Brain microvascular endothelial cell (primary cell): ENCODE measurements around the gene ZNG1A.
"Not testable (repeated sequence)": the region's sequence is repeated elsewhere in the genome, so short reads cannot be mapped to it uniquely, and the experiment has no call there.

Experiments
- DNase-seq: peaks from one replicate; pipeline ENCODE4 v3.0.0-alpha.2; 2020
- H3K27ac ChIP-seq: fragments of 250-450 bp; sonication (Bioruptor Pico); 2 replicates; pipeline ENCODE4 v1.5.1; 2020; ENCODE audit warnings: mild to moderate bottlenecking, moderate library complexity
- H3K27me3 ChIP-seq: fragments of 250-450 bp; sonication (Bioruptor Pico); replicated peaks from 2 replicates; pipeline ENCODE4 v1.5.1; 2020; ENCODE audit warnings: mild to moderate bottlenecking
- H3K36me3 ChIP-seq: fragments of 250-450 bp; sonication (Bioruptor Pico); replicated peaks from 2 replicates; pipeline ENCODE4 v1.5.1; 2020; ENCODE audit warnings: mild to moderate bottlenecking
- H3K4me3 ChIP-seq: 2 replicates; pipeline ENCODE4 v1.5.1; 2011; ENCODE audit warnings: low read depth, mild to moderate bottlenecking, control low read depth, low read length, moderate library complexity
- in situ Hi-C: cut with HindIII; loops from 2 replicates; pipeline ENCODE4 v1.10.0; 2017; ENCODE audit warnings: low sequenced_read_pairs, low pct_ligation_motif_present

Gene ZNG1A

GRCh38 chr9:87860-88259, 91.0 kb downstream of the ZNG1A start:
- H3K36me3 ChIP-seq, in situ Hi-C loops: not testable (repeated sequence)

DNA sequence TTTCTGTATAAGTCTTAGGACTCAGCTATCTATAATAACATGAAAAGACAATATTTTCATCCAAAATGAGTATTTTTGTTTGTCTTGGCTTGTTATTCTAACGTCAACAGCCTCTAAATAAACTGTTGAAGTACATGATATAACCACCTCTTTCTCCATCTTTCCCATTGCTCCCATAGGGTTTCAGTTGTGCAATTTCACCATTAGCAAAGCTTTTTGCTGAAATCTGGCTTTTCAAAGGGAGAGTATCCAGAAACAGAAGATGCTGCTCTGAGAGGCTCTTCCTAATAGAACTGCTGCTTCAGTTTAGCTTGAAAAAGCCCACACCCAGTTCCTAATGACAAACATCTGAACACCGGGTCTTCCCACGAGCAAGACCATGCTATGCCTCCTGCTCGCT, 91.8 kb downstream of the ZNG1A start:
- in situ Hi-C loops, H3K27me3 ChIP-seq, DNase-seq, H3K36me3 ChIP-seq, H3K27ac ChIP-seq, H3K4me3 ChIP-seq: not testable (repeated sequence)

More at GRCh38 chr9:87860-88259, 91.0 kb downstream of the ZNG1A start:
- not testable (repeated sequence) for H3K27me3 ChIP-seq, H3K27ac ChIP-seq, DNase-seq, H3K4me3 ChIP-seq

DNA sequence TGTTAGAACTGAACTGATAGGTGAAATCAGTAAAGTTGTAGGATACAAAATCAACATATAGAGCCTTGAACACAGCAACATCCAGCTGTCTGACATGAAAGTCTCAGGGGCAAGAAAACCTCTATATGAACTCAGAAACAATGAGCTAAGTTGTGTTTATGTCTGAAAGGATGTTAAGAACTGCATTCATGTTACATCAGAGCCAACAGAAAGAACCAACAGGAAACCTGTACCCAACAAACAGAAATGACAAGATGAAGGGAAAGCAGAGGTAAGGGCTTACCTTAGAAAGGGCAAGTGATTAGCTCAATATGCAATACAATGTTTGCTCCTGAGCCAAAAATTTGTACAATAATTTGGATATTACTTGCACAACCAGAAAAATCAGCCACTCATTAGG, 92.2 kb downstream of the ZNG1A start:
- H3K27ac ChIP-seq, H3K27me3 ChIP-seq, in situ Hi-C loops, H3K36me3 ChIP-seq, H3K4me3 ChIP-seq, DNase-seq: not testable (repeated sequence)

DNA sequence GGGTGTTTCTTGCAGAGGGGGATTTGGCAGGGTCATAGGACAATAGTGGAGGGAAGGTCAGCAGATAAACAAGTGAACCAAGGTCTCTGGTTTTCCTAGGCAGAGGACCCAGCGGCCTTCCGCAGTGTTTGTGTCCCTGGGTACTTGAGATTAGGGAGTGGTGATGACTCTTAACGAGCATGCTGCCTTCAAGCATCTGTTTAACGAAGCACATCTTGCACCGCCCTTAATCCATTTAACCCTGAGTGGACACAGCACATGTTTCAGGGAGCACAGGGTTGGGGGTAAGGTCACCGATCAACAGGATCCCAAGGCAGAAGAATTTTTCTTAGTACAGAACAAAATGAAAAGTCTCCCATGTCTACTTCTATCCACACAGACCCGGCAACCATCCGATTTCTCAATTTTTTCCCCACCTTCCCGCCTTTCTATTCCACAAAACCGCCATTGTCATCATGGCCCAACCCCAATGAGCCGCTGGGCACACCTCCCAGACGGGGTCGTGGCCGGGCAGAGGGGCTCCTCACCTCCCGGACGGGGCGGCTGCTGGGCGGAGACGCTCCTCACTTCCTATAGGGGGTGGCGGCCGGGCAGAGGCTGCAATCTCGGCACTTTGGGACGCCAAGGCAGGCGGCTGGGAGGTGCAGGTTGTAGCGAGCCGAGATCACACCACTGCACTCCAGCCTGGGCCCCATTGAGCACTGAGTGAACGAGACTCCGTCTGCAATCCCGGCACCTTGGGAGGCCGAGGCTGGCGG, 95.7 kb downstream of the ZNG1A start:
- H3K27me3 ChIP-seq, H3K4me3 ChIP-seq, H3K36me3 ChIP-seq, DNase-seq, in situ Hi-C loops, H3K27ac ChIP-seq: not testable (repeated sequence)

DNA sequence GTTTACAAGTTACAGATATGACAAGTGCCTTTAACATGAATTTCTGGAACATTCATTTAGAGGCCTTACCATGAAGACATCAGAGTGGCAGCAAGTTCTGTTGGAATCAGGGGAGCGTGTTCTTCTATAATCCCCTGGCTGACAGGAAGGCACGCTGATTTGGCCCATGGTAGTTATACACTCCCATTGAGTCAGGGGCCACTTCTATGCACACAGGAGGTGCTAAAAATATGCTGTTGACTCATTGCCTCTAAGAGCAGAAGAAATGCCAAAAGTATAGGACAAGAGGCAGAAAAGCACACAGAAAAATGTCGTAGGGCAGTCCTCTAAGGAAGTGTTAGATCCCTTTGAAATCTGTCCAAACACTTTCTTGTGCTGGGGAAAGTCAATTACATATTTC, 100.5 kb downstream of the ZNG1A start:
- H3K27ac ChIP-seq, H3K27me3 ChIP-seq, H3K36me3 ChIP-seq, in situ Hi-C loops, DNase-seq, H3K4me3 ChIP-seq: not testable (repeated sequence)

GRCh38 chr9:76389-76788, 102.5 kb downstream of the ZNG1A start:
- not testable (repeated sequence) for H3K36me3 ChIP-seq

GRCh38 chr9:73900-74525, 104.8 kb downstream of the ZNG1A start:
- H3K36me3 ChIP-seq, DNase-seq, H3K27ac ChIP-seq, H3K27me3 ChIP-seq, in situ Hi-C loops: not testable (repeated sequence)
- H3K4me3 ChIP-seq, result peak overlapping the region; percentile 41

More at GRCh38 chr9:76389-76788, 102.5 kb downstream of the ZNG1A start:
- H3K27ac ChIP-seq, H3K27me3 ChIP-seq, DNase-seq, in situ Hi-C loops, H3K4me3 ChIP-seq: not testable (repeated sequence)

GRCh38 chr9:73076-73899, 105.6 kb downstream of the ZNG1A start:
- H3K27ac ChIP-seq, H3K36me3 ChIP-seq, H3K27me3 ChIP-seq, in situ Hi-C loops: not testable (repeated sequence)
- DNase-seq, result peak; percentile 14
- peak overlapping the region; percentile 41 for H3K4me3 ChIP-seq
